GM23338 (cell line): ENCODE data around the gene DTNB. TPM values are rescaled to one million over a fixed set of nuclear protein-coding genes. Genes with fewer than 3 reads are reported as not detected.
"Not testable (repeated sequence)": the region's sequence is repeated elsewhere in the genome, so short reads cannot be mapped to it uniquely, and the experiment has no call there.

Experiments
- ATAC-seq: fragments of 200-7000 bp; cut with Tn5 transposase; 3 replicates; pipeline ENCODE4 v1.9.1; 2020
- DNase-seq: peaks from one replicate; pipeline ENCODE4 v3.0.0-alpha.2; 2015; ENCODE audit warnings: low spot score
- H2AFZ ChIP-seq: fragments of 200-600 bp; sonication (generic); 2 replicates; pipeline ENCODE4 v1.8.0; 2016; ENCODE audit warnings: antibody characterized with exemption, mild to moderate bottlenecking, moderate library complexity
- H3F3A ChIP-seq: fragments of 200-600 bp; sonication (generic); replicated peaks from 2 replicates; pipeline ENCODE4 v1.8.0; 2017; ENCODE audit warnings: antibody characterized with exemption, mixed run types, low read depth
- H3K27ac ChIP-seq: fragments of 200-600 bp; sonication (generic); 2 replicates; pipeline ENCODE4 v1.6.1; 2016; ENCODE audit warnings: low read depth
- H3K27me3 ChIP-seq: fragments of 200-600 bp; sonication (generic); 2 replicates; pipeline ENCODE4 v1.8.0; 2016; ENCODE audit warnings: mild to moderate bottlenecking, mixed run types, moderate library complexity; ENCODE audit not compliant: insufficient read depth
- H3K36me3 ChIP-seq: fragments of 200-600 bp; sonication (generic); 2 replicates; pipeline ENCODE4 v1.8.0; 2016; ENCODE audit warnings: mild to moderate bottlenecking; ENCODE audit not compliant: insufficient read depth
- H3K4me1 ChIP-seq: fragments of 200-600 bp; sonication (generic); 2 replicates; pipeline ENCODE4 v1.8.0; 2016; ENCODE audit warnings: mild to moderate bottlenecking, moderate library complexity; ENCODE audit not compliant: insufficient read depth
- H3K4me2 ChIP-seq: fragments of 200-600 bp; sonication (generic); 2 replicates; pipeline ENCODE4 v1.7.1; 2017; ENCODE audit warnings: mixed run types
- H3K4me3 ChIP-seq: fragments of 200-600 bp; sonication (generic); 2 replicates; pipeline ENCODE4 v1.6.1; 2016; ENCODE audit warnings: mixed run types
- H3K79me2 ChIP-seq: fragments of 200-600 bp; sonication (generic); replicated peaks from 2 replicates; pipeline ENCODE4 v1.8.0; 2017; ENCODE audit warnings: mild to moderate bottlenecking; ENCODE audit not compliant: insufficient read depth
- H3K9me2 ChIP-seq: fragments of 200-600 bp; sonication (generic); 2 replicates; pipeline ENCODE4 v1.8.0; 2017; ENCODE audit not compliant: insufficient read depth
- H4K20me1 ChIP-seq: fragments of 200-600 bp; sonication (generic); replicated peaks from 2 replicates; pipeline ENCODE4 v1.8.0; 2017; ENCODE audit warnings: mild to moderate bottlenecking; ENCODE audit not compliant: insufficient read depth
- H3K27ac Mint-ChIP-seq: 2 replicates; pipeline ENCODE4 v1.8.0; 2020; ENCODE audit warnings: inconsistent platforms, mild to moderate bottlenecking, moderate library complexity, mixed read lengths
- H3K27me3 Mint-ChIP-seq: 3 replicates; pipeline ENCODE4 v1.8.0; 2022; ENCODE audit warnings: low read depth, mild to moderate bottlenecking, moderate library complexity, mixed read lengths, inconsistent platforms; ENCODE audit not compliant: insufficient read depth, poor library complexity
- H3K36me3 Mint-ChIP-seq: 3 replicates; pipeline ENCODE4 v1.8.0; 2021; ENCODE audit warnings: low read depth, mild to moderate bottlenecking, inconsistent platforms, moderate library complexity, mixed read lengths
- H3K4me1 Mint-ChIP-seq: 3 replicates; pipeline ENCODE4 v1.8.0; 2020; ENCODE audit warnings: mild to moderate bottlenecking, inconsistent platforms, mixed read lengths
- H3K4me3 Mint-ChIP-seq: 3 replicates; pipeline ENCODE4 v1.8.0; 2021; ENCODE audit warnings: moderate library complexity, mild to moderate bottlenecking, inconsistent platforms, mixed read lengths
- H3K9me3 Mint-ChIP-seq: 3 replicates; pipeline ENCODE4 v1.8.0; 2020; ENCODE audit warnings: moderate library complexity, mild to moderate bottlenecking, inconsistent platforms, mixed read lengths
- CTCF ChIP-seq, 2 experiments: fragments of 200-600 bp in 1 of 2; sonication (generic) in 1 of 2; conservative IDR thresholded peaks; 2 replicates each; pipeline versions ENCODE4 v1.5.1 to v1.6.1; 2016 to 2017; ENCODE audit warnings: antibody characterized with exemption in 2 of 2, low read depth in 2 of 2, mild to moderate bottlenecking in 2 of 2, moderate library complexity in 1 of 2
- EZH2 ChIP-seq: fragments of 200-600 bp; sonication (generic); IDR thresholded peaks from one replicate; pipeline ENCODE4 v1.8.0; 2017; ENCODE audit warnings: antibody characterized with exemption, mild to moderate bottlenecking, low read depth; ENCODE audit not compliant: unreplicated experiment
- EZH2phosphoT487 ChIP-seq: fragments of 200-600 bp; sonication (generic); IDR thresholded peaks from one replicate; pipeline ENCODE4 v1.8.1; 2018; ENCODE audit warnings: antibody characterized with exemption; ENCODE audit not compliant: unreplicated experiment
- JUNB ChIP-seq: IDR thresholded peaks from one replicate; pipeline ENCODE4 v1.6.1; 2016; ENCODE audit warnings: antibody characterized with exemption; ENCODE audit not compliant: unreplicated experiment
- NANOG ChIP-seq: IDR thresholded peaks from 2 replicates; pipeline ENCODE4 v1.6.1; 2016; ENCODE audit warnings: antibody characterized with exemption, borderline replicate concordance
- REST ChIP-seq: IDR thresholded peaks from one replicate; pipeline ENCODE4 v1.6.1; 2018; ENCODE audit warnings: antibody characterized with exemption; ENCODE audit not compliant: unreplicated experiment
- ZNF331 ChIP-seq: fragments of 250-450 bp; sonication (Bioruptor Pico); IDR thresholded peaks from 2 replicates; pipeline ENCODE4 v1.5.0; 2020; ENCODE audit warnings: low read depth, mild to moderate bottlenecking, moderate library complexity
- polyA plus RNA-seq: library from polyadenylated mRNA; unstranded; fragments of >200 nt; fragmentation: Nextera tagmentation; extraction: Ambion mirVana; gene quantifications from 2 replicates; pipeline ENCODE4 v1.2.1, GENCODE V29; 2016
- total RNA-seq: library from RNA; depleted of rRNA; stranded (reverse); fragments of >200 nt; shearing (Covaris generic); gene quantifications from 2 replicates; pipeline ENCODE4 v1.2.3, GENCODE V29; 2014

DTNB gene
- total and polyA plus RNA-seq, 2 experiments from 2014 or later = 22.1 to 29.4 TPM

GRCh38 chr2:25639131-25639530 lies 34.2 kb downstream of the DTNB start:
- Histone ChIP-seq H3K79me2 (no peaks in the 10 kb centered on the region; the same call in none of the 2 replicates), H3K36me3 (no peaks in the 10 kb centered on the region), H3F3A (no peaks in the 10 kb centered on the region), H4K20me1 (no peaks in the 10 kb centered on the region), H3K27me3 (no peaks in the 10 kb centered on the region), H3K4me3 (no peak overlapping the region), H2AFZ (no peak overlapping the region), H3K9me2 (0 out of 2 replicates have a peak, but pooled peaks cover 3% of the 10 kb centered on the region), H3K4me1 (peaks cover 4% of the 10 kb centered on the region; the same call in 1 of the 2 replicates), H3K4me2 (no peak overlapping the region), H3K27ac (no peak overlapping the region)
- H3K27ac Mint-ChIP-seq = no peak overlapping the region
- ATAC-seq (no peak), DNase-seq (no peak)
- peaks cover 3% of the 10 kb centered on the region for H3K9me3 Mint-ChIP-seq
- peaks cover 2% of the 10 kb centered on the region for H3K27me3 Mint-ChIP-seq
- H3K4me1 Mint-ChIP-seq = peaks cover 2% of the 10 kb centered on the region
- no peak overlapping the region for H3K4me3 Mint-ChIP-seq
- TF ChIP-seq CTCF (conservative IDR thresholded peaks at IDR 0.05; ENCODE audit: low read depth in 2 of 2) (no peak), EZH2phosphoT487 (no peak), JUNB (no peak), REST (no peak), ZNF331 (no peak)
- peaks cover 29% of the 10 kb centered on the region for H3K36me3 Mint-ChIP-seq

- no peak for ATAC-seq
- H3K27ac ChIP-seq = no peak overlapping the region
- H3K4me1 ChIP-seq = no peaks in the 10 kb centered on the region
- no peak overlapping the region for H3K4me3 Mint-ChIP-seq
- no peaks in the 10 kb centered on the region for H3F3A ChIP-seq
- H2AFZ ChIP-seq = no peak overlapping the region
- no peaks in the 10 kb centered on the region for H3K9me2 ChIP-seq
- no peaks in the 10 kb centered on the region for H4K20me1 ChIP-seq
- H3K4me1 Mint-ChIP-seq = no peaks in the 10 kb centered on the region
- TF ChIP-seq EZH2 = no peak
- no peak for TF ChIP-seq NANOG
- TF ChIP-seq JUNB = no peak
- H3K4me3 ChIP-seq = no peak overlapping the region
- H3K27me3 ChIP-seq = no peaks in the 10 kb centered on the region
- H3K9me3 Mint-ChIP-seq = peaks cover 17% of the 10 kb centered on the region; the same call in 2 of the 3 replicates
- H3K36me3 ChIP-seq = no peaks in the 10 kb centered on the region
- peaks cover 2% of the 10 kb centered on the region for H3K27me3 Mint-ChIP-seq
- no peak overlapping the region for H3K4me2 ChIP-seq
- H3K79me2 ChIP-seq = peaks cover 2% of the 10 kb centered on the region; the same call in 1 of the 2 replicates
- no peak overlapping the region for H3K27ac Mint-ChIP-seq
- H3K36me3 Mint-ChIP-seq = peaks cover 49% of the 10 kb centered on the region
- no peak for DNase-seq
These were observed 37.6 kb downstream of the DTNB start for GRCh38 chr2:25635797-25636196.

- H3K4me1 Mint-ChIP-seq, H3K9me2 ChIP-seq, H2AFZ ChIP-seq, ATAC-seq, H3K4me2 ChIP-seq, H3K27me3 Mint-ChIP-seq, DNase-seq, H3K36me3 ChIP-seq, H3K4me3 ChIP-seq, H3K4me1 ChIP-seq, H3F3A ChIP-seq, H3K4me3 Mint-ChIP-seq, H4K20me1 ChIP-seq, H3K27ac ChIP-seq, H3K79me2 ChIP-seq, H3K27me3 ChIP-seq, H3K27ac Mint-ChIP-seq: not testable (repeated sequence)
- Mint-ChIP-seq H3K9me3 (peaks cover 17% of the 10 kb centered on the region; the same call in 2 of the 3 replicates), H3K36me3 (peaks cover 49% of the 10 kb centered on the region)
These were observed 39.6 kb downstream of the DTNB start for GRCh38 chr2:25633801-25634200.
